ENCODE data around the gene KCNE4.

Gene KCNE4

GRCh38 chr2:223051693-223052289, at the start of gene KCNE4:
Gene KCNE4, plus strand, starts transcription at chr2:223052190. Its CDS starts 641 bp downstream, at chr2:223052831.
- DNase-seq (ENCODE audit: low read depth in 2 of 2): no peak

- DNase-seq (ENCODE audit: low read depth in 2 of 2): no peak
Measured at GRCh38 chr2:223003191-223003590, 48.8 kb upstream of the KCNE4 start.

- no peak for DNase-seq (ENCODE audit: low read depth in 2 of 2)
Measured at GRCh38 chr2:223005496-223005895, 46.5 kb upstream of the KCNE4 start.

GRCh38 chr2:223007531-223007930, 44.5 kb upstream of the KCNE4 start:
- no peak for DNase-seq (ENCODE audit: low read depth in 2 of 2)

- no peak for DNase-seq (ENCODE audit: low read depth in 2 of 2)
Measured at GRCh38 chr2:223008162-223008561, 43.8 kb upstream of the KCNE4 start.

GRCh38 chr2:223008956-223009355, 43.0 kb upstream of the KCNE4 start:
- no peak for DNase-seq (ENCODE audit: low read depth in 2 of 2)

GRCh38 chr2:223010641-223011040, 41.3 kb upstream of the KCNE4 start:
- no peak for DNase-seq (ENCODE audit: low read depth in 2 of 2)

- no peak for DNase-seq (ENCODE audit: low read depth in 2 of 2)
Measured at GRCh38 chr2:223012291-223012690, 39.7 kb upstream of the KCNE4 start.

GRCh38 chr2:223019390-223019930, 32.5 kb upstream of the KCNE4 start:
- no peak for DNase-seq (ENCODE audit: low read depth in 2 of 2)

- DNase-seq (ENCODE audit: low read depth in 2 of 2): no peak
Measured at GRCh38 chr2:223019987-223020717, 31.8 kb upstream of the KCNE4 start.

- no peak for DNase-seq (ENCODE audit: low read depth in 2 of 2)
Measured at GRCh38 chr2:223020971-223021675, 30.9 kb upstream of the KCNE4 start.

- DNase-seq (ENCODE audit: low read depth in 2 of 2): no peak
Measured at GRCh38 chr2:223026357-223027110, 25.5 kb upstream of the KCNE4 start.

- no peak for DNase-seq (ENCODE audit: low read depth in 2 of 2)
Measured at GRCh38 chr2:223027442-223027841, 24.5 kb upstream of the KCNE4 start.

- DNase-seq (ENCODE audit: low read depth in 2 of 2): no peak
Measured at GRCh38 chr2:223029287-223029686, 22.7 kb upstream of the KCNE4 start.

GRCh38 chr2:223032187-223033142, 19.5 kb upstream of the KCNE4 start:
- no peak for DNase-seq (ENCODE audit: low read depth in 2 of 2)

GRCh38 chr2:223034221-223034975, 17.6 kb upstream of the KCNE4 start:
- no peak for DNase-seq (ENCODE audit: low read depth in 2 of 2)

GRCh38 chr2:223036790-223037444, 15.1 kb upstream of the KCNE4 start:
- no peak for DNase-seq (ENCODE audit: low read depth in 2 of 2)

GRCh38 chr2:223037445-223037800, 14.6 kb upstream of the KCNE4 start:
- no peak for DNase-seq (ENCODE audit: low read depth in 2 of 2)

- no peak for DNase-seq (ENCODE audit: low read depth in 2 of 2)
Measured at GRCh38 chr2:223039618-223040017, 12.4 kb upstream of the KCNE4 start.

GRCh38 chr2:223040527-223040926, 11.5 kb upstream of the KCNE4 start:
- no peak for DNase-seq (ENCODE audit: low read depth in 2 of 2)
